D721Med (cell line): Measurements from ENCODE around the gene PDE4B.

ENCODE experiments used
- DNase-seq: peaks from one replicate; pipeline ENCODE4 v3.0.0; 2011; ENCODE audit warnings: low spot score; ENCODE audit not compliant: insufficient read length
- FAIRE-seq: peaks from 2 replicates; lab custom pipeline; 2011; peaks lifted over from hg19 to GRCh38; lab: Jason Lieb, UNC
- TF ChIP-seq, protein P1 (sequence below): IDR thresholded peaks from 2 replicates; pipeline ENCODE4 v1.5.1; 2012; ENCODE audit warnings: mild to moderate bottlenecking, control low read depth; ENCODE audit not compliant: insufficient read depth; ENCODE audit errors: missing control alignments

The PDE4B gene

DNA sequence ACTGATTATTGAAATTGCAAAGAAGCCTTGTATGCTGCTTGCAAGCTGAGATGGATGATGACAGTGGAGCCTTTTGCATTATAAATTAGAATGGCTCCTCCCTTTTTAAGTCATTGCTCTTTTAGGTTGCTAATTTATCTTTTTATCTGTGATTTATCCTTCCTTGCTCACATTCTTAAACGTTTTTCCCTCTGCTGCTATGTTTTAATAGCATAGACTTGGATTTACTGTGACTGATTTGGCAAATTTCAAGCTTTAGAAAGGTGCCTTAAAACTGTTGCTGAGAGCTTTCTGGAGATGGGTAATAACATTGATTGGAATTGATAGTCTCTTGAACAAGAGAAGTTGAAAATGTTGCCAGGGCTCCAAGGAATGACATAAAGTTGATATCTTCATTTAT lies 427.8 kb downstream of the PDE4B start:
- FAIRE-seq (no peak), DNase-seq (no peak)
- TF ChIP-seq, protein P1, sequence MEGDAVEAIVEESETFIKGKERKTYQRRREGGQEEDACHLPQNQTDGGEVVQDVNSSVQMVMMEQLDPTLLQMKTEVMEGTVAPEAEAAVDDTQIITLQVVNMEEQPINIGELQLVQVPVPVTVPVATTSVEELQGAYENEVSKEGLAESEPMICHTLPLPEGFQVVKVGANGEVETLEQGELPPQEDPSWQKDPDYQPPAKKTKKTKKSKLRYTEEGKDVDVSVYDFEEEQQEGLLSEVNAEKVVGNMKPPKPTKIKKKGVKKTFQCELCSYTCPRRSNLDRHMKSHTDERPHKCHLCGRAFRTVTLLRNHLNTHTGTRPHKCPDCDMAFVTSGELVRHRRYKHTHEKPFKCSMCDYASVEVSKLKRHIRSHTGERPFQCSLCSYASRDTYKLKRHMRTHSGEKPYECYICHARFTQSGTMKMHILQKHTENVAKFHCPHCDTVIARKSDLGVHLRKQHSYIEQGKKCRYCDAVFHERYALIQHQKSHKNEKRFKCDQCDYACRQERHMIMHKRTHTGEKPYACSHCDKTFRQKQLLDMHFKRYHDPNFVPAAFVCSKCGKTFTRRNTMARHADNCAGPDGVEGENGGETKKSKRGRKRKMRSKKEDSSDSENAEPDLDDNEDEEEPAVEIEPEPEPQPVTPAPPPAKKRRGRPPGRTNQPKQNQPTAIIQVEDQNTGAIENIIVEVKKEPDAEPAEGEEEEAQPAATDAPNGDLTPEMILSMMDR, result no peak

DNA sequence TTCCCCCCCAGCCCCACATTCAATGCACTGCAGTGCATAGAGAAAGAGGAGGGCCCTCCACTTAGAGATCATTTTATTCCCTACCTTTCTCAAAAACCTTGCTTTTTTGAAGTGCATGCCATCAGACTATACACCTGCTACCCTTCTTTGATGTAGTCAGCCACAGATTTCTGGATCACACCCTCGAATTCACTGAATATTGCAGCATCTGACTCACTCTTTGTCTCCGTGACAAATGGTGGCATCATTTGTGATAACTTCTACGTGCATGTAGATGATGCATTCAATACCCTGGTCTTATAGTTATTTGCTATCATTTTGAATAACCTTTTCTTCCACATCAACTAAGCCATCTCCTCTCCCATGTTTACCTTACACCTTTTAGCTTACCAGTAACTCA lies 431.0 kb downstream of the PDE4B start:
- TF ChIP-seq, protein P1, result no peak
- FAIRE-seq (no peak), DNase-seq (no peak)

DNA sequence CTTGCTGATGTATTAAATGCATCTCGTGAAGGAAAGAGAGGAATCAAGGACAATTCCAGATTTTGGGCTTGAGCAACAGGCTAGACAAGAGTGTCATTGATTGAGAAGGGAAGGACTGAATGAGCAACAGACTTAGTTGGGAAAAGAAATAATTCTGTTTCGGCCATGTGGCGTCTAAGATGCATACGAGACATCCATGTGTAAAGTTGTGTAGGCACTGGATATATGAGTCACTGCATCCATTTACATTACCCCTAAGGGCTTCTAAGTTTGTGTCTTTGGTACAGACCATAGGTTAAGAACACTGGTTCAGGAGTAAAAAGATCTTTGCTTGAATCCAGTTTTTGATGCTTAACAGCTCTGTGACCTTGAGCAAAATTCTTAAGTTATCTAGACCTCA lies 434.3 kb downstream of the PDE4B start:
- no peak for FAIRE-seq
- TF ChIP-seq, protein P1, result no peak
- no peak for DNase-seq

DNA sequence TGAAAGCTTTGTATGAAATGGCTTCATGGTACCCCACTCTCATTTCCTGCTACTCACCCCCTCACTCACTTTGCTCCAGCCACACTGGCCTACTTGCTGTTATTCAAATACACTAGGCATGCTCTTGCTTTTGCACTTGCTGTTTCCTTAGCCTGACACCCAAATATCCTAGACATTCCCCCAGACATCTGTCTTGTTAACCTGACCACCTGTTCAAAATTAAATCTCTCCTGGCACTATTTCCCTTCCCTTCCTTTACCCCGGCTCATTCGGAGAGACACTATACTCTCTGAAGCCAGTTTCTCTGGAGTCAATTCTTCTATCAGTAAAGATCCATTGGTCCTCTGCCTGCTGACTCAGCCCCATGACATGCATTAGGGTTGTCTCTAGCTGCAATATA lies 435.3 kb downstream of the PDE4B start:
- DNase-seq (no peak), FAIRE-seq (no peak)
- TF ChIP-seq, protein P1, result no peak

DNA sequence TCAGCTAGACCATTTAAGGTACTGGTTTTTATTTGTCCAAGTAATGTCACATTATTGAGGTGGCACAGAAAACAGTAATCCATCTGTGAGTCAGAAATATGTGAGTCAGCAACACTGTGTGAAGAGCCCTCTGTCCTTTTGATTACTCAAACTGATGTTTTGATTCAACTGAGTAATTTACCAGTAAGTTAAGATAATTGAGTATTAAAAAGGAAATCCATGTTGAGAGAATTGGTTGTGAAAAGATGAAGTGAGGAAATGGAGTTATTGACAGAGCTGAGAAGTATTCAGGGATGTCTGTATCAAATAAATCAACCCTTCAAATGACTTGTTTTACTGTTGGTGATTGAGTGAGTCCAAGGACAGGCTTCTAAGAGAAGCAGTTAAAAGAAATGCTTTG lies 438.5 kb downstream of the PDE4B start:
- TF ChIP-seq, protein P1, result no peak
- DNase-seq, result no peak
- no peak for FAIRE-seq

DNA sequence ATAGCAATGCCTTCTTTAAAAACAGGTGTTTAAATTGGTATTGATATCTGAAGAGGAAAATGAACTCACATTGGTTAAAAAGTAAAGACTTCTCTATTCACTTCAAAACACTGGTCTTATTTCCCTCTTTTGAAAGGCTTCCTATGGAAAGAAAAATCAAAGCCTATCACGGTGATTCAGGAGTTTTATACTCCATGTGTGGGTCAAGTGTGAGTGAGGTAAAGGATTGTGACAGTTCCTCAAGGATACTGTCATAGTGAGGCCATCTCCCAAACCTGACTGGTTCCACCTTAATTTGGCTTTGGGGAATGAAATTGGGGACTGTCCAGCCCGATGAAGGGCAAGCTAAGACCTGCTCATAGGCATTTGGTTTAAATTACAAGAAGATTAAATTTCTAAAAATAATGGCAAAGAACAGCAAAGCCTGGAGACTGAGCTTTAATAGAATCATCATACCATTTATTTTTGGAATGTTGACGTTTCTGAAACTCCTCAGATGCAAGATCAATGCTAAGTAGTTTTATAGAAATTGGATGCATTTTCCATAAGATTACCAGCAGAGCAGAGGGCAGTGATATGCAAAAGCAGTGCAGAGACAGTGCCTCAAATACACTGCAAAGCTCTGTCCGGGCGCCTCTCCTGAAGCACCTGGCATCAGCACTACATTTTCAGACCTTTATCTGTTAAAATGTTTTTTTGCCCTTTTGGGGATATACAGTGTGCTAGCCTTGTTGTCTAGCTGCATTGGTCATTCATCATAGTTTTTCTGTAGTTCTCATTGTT lies 439.2 kb downstream of the PDE4B start:
- TF ChIP-seq, protein P1, result no peak
- DNase-seq, result no peak
- no peak for FAIRE-seq

DNA sequence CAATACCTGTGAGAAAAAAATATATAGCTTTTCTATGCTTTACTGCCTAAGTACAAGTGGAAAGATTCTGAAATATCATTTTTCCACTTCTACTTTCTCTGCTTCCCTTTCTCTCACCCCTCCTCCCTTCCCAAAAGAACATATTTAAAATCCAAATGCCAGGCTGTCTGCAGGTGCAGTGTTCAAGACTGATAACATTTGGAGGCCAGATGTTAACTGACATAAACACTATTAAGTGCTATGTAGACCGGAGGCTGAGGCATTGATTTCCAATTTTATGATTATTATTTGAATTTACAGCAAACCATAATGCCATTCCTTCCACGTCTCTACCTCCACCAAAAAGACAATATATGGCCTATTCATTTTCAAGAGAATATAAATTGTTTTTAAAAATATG lies 444.3 kb downstream of the PDE4B start:
- FAIRE-seq (no peak), DNase-seq (no peak)
- TF ChIP-seq, protein P1, result no peak
